ENCODE measurements around the gene C20orf144.

DNA sequence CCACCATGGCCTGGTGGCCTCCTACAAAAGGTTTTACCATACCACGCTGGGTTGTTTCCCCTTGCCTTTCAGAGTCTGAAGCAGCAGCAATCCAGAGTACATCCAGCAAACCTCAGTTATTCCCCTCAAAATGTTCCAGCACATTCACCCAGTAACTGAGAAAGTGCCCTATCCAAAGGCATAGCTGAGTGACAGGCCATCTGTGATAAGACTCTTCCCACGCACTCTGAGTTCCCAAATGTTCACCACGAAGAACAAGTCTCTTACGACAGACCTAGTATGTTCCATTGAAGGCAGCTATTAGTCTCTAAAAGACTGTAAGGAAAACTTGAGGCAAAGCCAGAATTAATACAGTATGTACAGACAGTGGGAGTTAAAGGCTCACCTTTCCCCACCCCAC lies 31.6 kb upstream of the C20orf144 start:
- TF ChIP-seq, protein P1, sequence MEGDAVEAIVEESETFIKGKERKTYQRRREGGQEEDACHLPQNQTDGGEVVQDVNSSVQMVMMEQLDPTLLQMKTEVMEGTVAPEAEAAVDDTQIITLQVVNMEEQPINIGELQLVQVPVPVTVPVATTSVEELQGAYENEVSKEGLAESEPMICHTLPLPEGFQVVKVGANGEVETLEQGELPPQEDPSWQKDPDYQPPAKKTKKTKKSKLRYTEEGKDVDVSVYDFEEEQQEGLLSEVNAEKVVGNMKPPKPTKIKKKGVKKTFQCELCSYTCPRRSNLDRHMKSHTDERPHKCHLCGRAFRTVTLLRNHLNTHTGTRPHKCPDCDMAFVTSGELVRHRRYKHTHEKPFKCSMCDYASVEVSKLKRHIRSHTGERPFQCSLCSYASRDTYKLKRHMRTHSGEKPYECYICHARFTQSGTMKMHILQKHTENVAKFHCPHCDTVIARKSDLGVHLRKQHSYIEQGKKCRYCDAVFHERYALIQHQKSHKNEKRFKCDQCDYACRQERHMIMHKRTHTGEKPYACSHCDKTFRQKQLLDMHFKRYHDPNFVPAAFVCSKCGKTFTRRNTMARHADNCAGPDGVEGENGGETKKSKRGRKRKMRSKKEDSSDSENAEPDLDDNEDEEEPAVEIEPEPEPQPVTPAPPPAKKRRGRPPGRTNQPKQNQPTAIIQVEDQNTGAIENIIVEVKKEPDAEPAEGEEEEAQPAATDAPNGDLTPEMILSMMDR (IDR thresholded peaks at IDR 0.05), result no peak
- TF ChIP-seq POLR2AphosphoS5 (IDR thresholded peaks at IDR 0.05) (no peak), POLR2A (IDR thresholded peaks at IDR 0.05; ENCODE audit: low read depth) (no peak)

Data from esophagus muscularis mucosa (tissue), 3 donors.